Psoas muscle (tissue), 8 donors: ENCODE results near the gene PEX26. TPM values are rescaled to one million over a fixed set of nuclear protein-coding genes. Genes with fewer than 3 reads are reported as not detected.

Experiments
- ATAC-seq, 4 donors: fragments of 200-7000 bp; cut with Tn5 transposase; one replicate each; pipeline ENCODE4 v1.9.1; 2020; ENCODE audit warnings: moderate library complexity in 3 of 4, mild to moderate bottlenecking in 2 of 4
- DNase-seq, 2 donors: peaks; one replicate each; pipeline ENCODE4 v3.0.0-alpha.2; 2020
- H3K27ac ChIP-seq: fragments of 200-600 bp; one replicate; pipeline ENCODE4 v1.8.0; 2022
- H3K27me3 ChIP-seq, 3 donors: fragments of 200-600 bp in 1 of 3; one replicate each; pipeline versions ENCODE4 v1.6.1 to v1.8.0; 2013 to 2022; ENCODE audit warnings: low read length in 2 of 3, mild to moderate bottlenecking in 2 of 3, moderate library complexity in 1 of 3; ENCODE audit not compliant: insufficient read depth in 3 of 3
- H3K36me3 ChIP-seq, 2 donors: fragments of 200-600 bp in 1 of 2; one replicate each; pipeline versions ENCODE4 v1.6.1 to v1.8.0; 2013 to 2022; ENCODE audit warnings: low read depth in 1 of 2, mild to moderate bottlenecking in 1 of 2, moderate library complexity in 1 of 2; ENCODE audit not compliant: insufficient read depth in 1 of 2
- H3K4me1 ChIP-seq: fragments of 200-600 bp; one replicate; pipeline ENCODE4 v1.8.0; 2022
- H3K4me3 ChIP-seq: fragments of 200-600 bp; one replicate; pipeline ENCODE4 v1.8.0; 2022; ENCODE audit warnings: mild to moderate bottlenecking
- H3K9me3 ChIP-seq: fragments of 200-600 bp; one replicate; pipeline ENCODE4 v1.8.0; 2022
- WGBS, 3 donors: extraction: QIAGEN DNeasy Blood & Tissue Kit; methylation state at CpG; one replicate each; pipeline versions ENCODE4 v1.1.6 to v1.1.7; 2013; 5-methylcytosine and 5-hydroxymethylcytosine counted together
- intact Hi-C, 2 donors: fragments of 100-400 bp; cut with DNase I; formaldehyde crosslinking; loops; one replicate each; pipeline versions ENCODE4 v1.11.0 to v1.14.2; 2022
- polyA plus RNA-seq, 3 donors: library from polyadenylated mRNA; stranded (reverse); fragments of 200-250 nt; gene quantifications; one replicate each; pipeline ENCODE4 v1.2.3, GENCODE V29; 2013
- total RNA-seq, 4 donors: library from RNA; stranded (reverse); fragmentation: NEBNext Ultra II Directional in 2 of 4; extraction: Animal tissue kit (Norgen Biotek cat#: 25700) in 2 of 4; gene quantifications; one replicate each; pipeline versions ENCODE4 v1.2.1 to v1.2.4, GENCODE V29; 2021 to 2023
- TF ChIP-seq, protein P1 (sequence below): fragments of 200-600 bp; IDR thresholded peaks from one replicate; pipeline ENCODE4 v1.8.0; 2022; ENCODE audit warnings: antibody characterized with exemption
- donor health status: healthy with polysubstance abuse.
- donor health status: DM: no; HTN: no; CAD: no; lungs with moderate emphysema.
- donor health status: Bipolar disorder and iron deficiency.
- donor health status: healthy.
- donor health status: DM: yes; HTN: yes; CAD: no.
- donor health status: DM: no; HTN: no; CAD: no.
- donor health status: DM: no; HTN: no; CAD: no.
- donor health status: DM: yes; HTN: yes; CAD: no.

PEX26 gene
- total and polyA plus RNA-seq, 7 donors: 11.2 to 23.4 (median 18.8) TPM

DNA sequence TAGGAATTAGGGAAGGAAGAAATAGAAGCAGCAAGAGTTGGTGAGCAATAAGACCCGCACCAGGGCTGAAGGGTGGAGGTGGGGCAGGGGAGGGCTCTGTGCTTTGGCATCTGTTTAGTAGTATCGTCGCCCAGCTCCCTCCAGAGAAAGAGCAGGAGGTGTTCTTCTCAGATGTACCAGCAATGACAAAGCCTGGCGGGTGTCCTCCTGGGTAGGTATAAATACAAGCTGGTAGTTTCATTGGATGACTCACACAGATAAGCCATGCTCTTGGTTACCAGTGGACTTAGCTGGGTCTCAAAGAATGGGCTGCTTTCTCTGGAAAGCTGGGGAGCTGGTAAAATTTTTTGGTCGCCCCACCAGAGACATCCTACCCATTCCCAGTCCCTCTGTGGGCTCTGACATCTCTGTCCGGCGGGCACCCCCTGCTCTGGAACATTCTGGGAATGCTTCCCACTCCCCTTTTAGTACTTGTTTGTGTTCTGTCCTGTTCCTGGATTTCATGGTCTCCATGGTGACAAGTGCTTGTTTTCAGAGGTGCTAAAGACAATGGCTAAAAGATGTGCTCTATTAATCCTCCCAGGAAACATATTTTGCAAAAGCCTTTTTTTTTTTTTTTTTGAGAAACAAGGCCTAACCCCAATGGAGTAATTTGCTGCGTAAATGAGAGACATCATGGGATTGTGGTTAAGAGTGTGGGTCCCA lies 17.5 kb downstream of the PEX26 start:
- peak overlapping the region; percentile 33 for H3K27ac ChIP-seq
- intact Hi-C loops: no loop called here

DNA sequence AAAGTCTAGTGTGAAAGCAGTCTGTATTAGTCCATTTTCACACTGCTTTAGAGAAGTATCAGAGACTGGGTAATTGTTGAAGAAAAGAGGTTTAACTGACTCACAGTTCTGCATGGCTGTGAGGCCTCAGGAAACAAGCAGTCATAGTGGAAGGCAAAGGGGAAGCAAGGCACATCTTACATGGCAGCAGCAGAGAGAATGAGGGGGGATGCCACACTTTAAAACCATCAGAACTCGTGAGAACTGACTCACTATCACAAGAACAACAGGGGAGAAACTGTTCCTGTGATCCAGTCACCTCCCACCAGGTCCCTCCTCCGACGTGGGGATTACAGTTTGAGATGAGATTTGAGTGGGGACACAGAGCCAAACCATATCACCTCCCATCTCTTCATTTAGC lies 19.0 kb downstream of the PEX26 start:
- Histone ChIP-seq H3K4me1 (peaks cover 19% of the 10 kb centered on the region), H3K4me3 (no peak overlapping the region), H3K36me3 (no peaks in the 10 kb centered on the region), H3K27ac (no peak overlapping the region), H3K9me3 (no peaks in the 10 kb centered on the region), H3K27me3 (no peaks in the 10 kb centered on the region)
- intact Hi-C loops: no loop called here
- DNase-seq: no peak
- 55 to 84% (median 65%) methylated on average over 3 of the region's 3 CpGs for WGBS, 3 donors
- TF ChIP-seq, protein P1, sequence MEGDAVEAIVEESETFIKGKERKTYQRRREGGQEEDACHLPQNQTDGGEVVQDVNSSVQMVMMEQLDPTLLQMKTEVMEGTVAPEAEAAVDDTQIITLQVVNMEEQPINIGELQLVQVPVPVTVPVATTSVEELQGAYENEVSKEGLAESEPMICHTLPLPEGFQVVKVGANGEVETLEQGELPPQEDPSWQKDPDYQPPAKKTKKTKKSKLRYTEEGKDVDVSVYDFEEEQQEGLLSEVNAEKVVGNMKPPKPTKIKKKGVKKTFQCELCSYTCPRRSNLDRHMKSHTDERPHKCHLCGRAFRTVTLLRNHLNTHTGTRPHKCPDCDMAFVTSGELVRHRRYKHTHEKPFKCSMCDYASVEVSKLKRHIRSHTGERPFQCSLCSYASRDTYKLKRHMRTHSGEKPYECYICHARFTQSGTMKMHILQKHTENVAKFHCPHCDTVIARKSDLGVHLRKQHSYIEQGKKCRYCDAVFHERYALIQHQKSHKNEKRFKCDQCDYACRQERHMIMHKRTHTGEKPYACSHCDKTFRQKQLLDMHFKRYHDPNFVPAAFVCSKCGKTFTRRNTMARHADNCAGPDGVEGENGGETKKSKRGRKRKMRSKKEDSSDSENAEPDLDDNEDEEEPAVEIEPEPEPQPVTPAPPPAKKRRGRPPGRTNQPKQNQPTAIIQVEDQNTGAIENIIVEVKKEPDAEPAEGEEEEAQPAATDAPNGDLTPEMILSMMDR: no peak
- no peak for ATAC-seq

More for the DNA sequence above, 17.5 kb downstream of the PEX26 start:
- TF ChIP-seq, protein P1: no peak
- DNase-seq: peak in 1 of 2 donors; percentile 67
- Histone ChIP-seq H3K4me1 (peaks cover 14% of the 10 kb centered on the region), H3K4me3 (no peak overlapping the region), H3K27me3 (no peaks in the 10 kb centered on the region), H3K36me3 (peaks cover 0 to 2% of the 10 kb centered on the region in 2 donors), H3K9me3 (no peaks in the 10 kb centered on the region)
- peak; percentile 64 to 82 (median 79) for ATAC-seq
- WGBS, 3 donors: 63 to 72% (median 69%) methylated on average over 8 of the region's 8 CpGs

DNA sequence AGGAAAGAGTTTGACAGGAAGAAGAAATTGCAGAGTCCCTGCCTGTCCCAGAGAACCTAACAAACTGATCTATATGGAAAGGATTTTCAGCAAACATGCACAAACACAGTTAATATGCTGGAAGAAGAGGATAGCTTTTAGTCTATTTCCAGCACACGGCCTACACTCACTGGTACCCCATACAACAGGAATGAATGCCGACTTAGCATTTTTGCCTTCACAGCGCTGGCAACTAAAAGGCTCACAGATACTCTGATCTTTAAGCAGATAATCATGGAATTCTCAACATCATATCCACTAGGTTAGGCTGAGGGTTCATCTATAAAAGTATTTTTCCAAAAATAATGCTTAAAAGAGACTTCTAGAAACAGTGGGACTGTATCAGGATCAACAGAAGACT lies 23.0 kb downstream of the PEX26 start:
- DNase-seq (no peak), ATAC-seq (no peak)
- no peak overlapping the region for H3K4me3 ChIP-seq
- TF ChIP-seq, protein P1: no peak
- intact Hi-C loops: no loop called here
- no peaks in the 10 kb centered on the region for H3K9me3 ChIP-seq
- H3K27me3 ChIP-seq: no peaks in the 10 kb centered on the region
- 87 to 96% (median 92%) methylated on average over 3 of the region's 3 CpGs for WGBS, 3 donors
- no peak overlapping the region for H3K27ac ChIP-seq
- H3K36me3 ChIP-seq: no peaks in the 10 kb centered on the region
- peaks cover 9% of the 10 kb centered on the region for H3K4me1 ChIP-seq

DNA sequence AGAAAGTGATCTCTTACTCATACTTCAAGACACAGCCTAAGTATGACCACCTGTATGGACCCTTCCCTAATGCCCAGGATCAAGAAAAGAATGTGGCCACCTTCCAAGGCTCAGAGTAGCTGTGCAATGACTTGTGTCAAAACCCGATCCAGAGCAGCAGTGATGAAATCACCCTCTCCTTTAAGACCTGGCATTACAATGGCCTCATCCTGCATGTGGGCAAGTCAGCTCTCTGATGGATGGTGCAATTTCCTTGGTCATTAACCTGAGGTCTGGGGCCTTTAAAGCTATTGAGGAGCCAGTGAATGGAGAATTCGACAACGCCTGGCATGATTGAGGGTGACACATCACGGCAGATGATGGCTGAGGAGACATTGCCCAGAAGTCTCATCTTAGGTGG lies 23.7 kb downstream of the PEX26 start:
- H3K27ac ChIP-seq: peak overlapping the region; percentile 38
- TF ChIP-seq, protein P1: no peak
- no peak overlapping the region for H3K4me3 ChIP-seq
- H3K4me1 ChIP-seq: peaks cover 9% of the 10 kb centered on the region
- 71 to 80% (median 76%) methylated on average over 4 of the region's 4 CpGs for WGBS, 3 donors
- H3K9me3 ChIP-seq: no peaks in the 10 kb centered on the region
- ATAC-seq (peak; percentile 73 to 90 (median 83)), DNase-seq (no peak)
- H3K36me3 ChIP-seq: no peaks in the 10 kb centered on the region
- intact Hi-C loops: no loop called here
- no peaks in the 10 kb centered on the region for H3K27me3 ChIP-seq
